Measurements from ENCODE around the gene AURKA. TPM values are rescaled to one million over a fixed set of nuclear protein-coding genes. Genes with fewer than 3 reads are reported as not detected.

The AURKA gene
- total RNA-seq, 1 donor from 2014 or later: 14.8 TPM

DNA sequence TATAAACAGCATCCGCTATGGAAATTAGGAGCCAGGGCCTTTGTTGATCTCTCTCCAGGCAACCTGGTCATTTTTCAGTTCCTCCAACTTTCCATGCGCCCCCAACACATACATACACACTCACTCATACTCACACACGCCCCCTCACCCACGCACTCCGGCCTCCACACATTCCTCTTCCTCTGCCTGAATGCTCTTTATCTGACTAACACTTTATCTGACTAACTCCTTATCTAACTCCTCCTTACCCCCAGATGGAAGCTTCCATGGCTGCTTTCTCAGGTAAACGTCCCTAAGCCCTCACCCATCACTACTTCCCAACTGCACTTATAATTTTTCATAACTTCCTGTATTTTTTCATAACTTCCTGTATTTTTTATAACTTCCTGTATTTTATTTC, 37.5 kb upstream of the AURKA start:
- peaks cover 4% of the 10 kb centered on the region for H3K9me3 Mint-ChIP-seq (ENCODE audit: unreplicated experiment)
- H3K27me3 Mint-ChIP-seq (ENCODE audit: low read depth, unreplicated experiment): no peaks in the 10 kb centered on the region
- peak overlapping the region; percentile 90 for H3K27ac Mint-ChIP-seq (ENCODE audit: unreplicated experiment)
- peak overlapping the region; percentile 45 for H3K4me2 ChIP-seq (ENCODE audit: low read length)
- peak overlapping the region; percentile 39 for H3K9ac ChIP-seq (ENCODE audit: low read length)
- H3K27ac ChIP-seq (ENCODE audit: low read depth, low read length): peak overlapping the region; percentile 78
- H3K36me3 ChIP-seq (ENCODE audit: insufficient read depth, low read length): no peaks in the 10 kb centered on the region
- peaks cover 37% of the 10 kb centered on the region for H3K4me1 Mint-ChIP-seq (ENCODE audit: low read depth, unreplicated experiment)
- H3K4me1 ChIP-seq (ENCODE audit: insufficient read depth, low read length): peaks cover 41% of the 10 kb centered on the region
- H2AFZ ChIP-seq (ENCODE audit: low read depth, low read length): no peak overlapping the region
- no peak overlapping the region for H3K4me3 ChIP-seq (ENCODE audit: insufficient read depth, low read depth, low read length)
- FAIRE-seq (no peak), DNase-seq (ENCODE audit: low read depth) (peak; percentile 93)
- H3K4me3 Mint-ChIP-seq (ENCODE audit: unreplicated experiment): peak overlapping the region; percentile 2
- no peaks in the 10 kb centered on the region for H3K36me3 Mint-ChIP-seq (ENCODE audit: low read depth, unreplicated experiment)
- TF ChIP-seq, protein P1, sequence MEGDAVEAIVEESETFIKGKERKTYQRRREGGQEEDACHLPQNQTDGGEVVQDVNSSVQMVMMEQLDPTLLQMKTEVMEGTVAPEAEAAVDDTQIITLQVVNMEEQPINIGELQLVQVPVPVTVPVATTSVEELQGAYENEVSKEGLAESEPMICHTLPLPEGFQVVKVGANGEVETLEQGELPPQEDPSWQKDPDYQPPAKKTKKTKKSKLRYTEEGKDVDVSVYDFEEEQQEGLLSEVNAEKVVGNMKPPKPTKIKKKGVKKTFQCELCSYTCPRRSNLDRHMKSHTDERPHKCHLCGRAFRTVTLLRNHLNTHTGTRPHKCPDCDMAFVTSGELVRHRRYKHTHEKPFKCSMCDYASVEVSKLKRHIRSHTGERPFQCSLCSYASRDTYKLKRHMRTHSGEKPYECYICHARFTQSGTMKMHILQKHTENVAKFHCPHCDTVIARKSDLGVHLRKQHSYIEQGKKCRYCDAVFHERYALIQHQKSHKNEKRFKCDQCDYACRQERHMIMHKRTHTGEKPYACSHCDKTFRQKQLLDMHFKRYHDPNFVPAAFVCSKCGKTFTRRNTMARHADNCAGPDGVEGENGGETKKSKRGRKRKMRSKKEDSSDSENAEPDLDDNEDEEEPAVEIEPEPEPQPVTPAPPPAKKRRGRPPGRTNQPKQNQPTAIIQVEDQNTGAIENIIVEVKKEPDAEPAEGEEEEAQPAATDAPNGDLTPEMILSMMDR (IDR thresholded peaks at IDR 0.05; ENCODE audit: insufficient read depth, low read depth, low read length): no peak
- no peak for TF ChIP-seq EZH2 (IDR thresholded peaks at IDR 0.05; ENCODE audit: insufficient read depth, low read length)
- H3K9me3 ChIP-seq (ENCODE audit: insufficient read depth, low read depth, low read length): no peaks in the 10 kb centered on the region
- H3K79me2 ChIP-seq (ENCODE audit: insufficient read depth, low read length): peaks cover 3% of the 10 kb centered on the region
- H3K27me3 ChIP-seq (ENCODE audit: insufficient read depth, low read length): no peaks in the 10 kb centered on the region
- no peaks in the 10 kb centered on the region for H4K20me1 ChIP-seq (ENCODE audit: insufficient read depth, low read length)

DNA sequence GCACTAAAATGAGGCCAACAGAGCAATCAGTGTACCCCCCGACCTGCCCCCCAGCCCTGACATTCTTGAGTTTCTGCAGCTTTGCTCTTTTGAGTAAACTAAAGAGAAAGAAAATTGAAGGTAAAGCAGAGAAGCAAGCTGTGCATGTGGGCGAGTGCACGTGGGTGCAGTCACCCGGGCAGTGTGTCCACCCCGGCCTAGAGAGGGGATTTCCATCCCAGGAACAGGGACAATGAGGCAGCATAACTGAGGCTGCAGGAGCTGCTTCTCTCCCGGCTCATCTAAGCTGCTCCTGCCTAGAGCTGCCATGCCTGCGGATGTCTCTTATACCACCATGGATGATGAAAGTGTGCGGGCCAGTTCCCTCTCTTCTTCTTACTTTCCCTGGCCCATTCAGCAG, 36.9 kb upstream of the AURKA start:
- Histone ChIP-seq H3K79me2 (ENCODE audit: insufficient read depth, low read length) (peaks cover 3% of the 10 kb centered on the region), H4K20me1 (ENCODE audit: insufficient read depth, low read length) (no peaks in the 10 kb centered on the region), H3K4me2 (ENCODE audit: low read length) (peak overlapping the region; percentile 45), H3K4me1 (ENCODE audit: insufficient read depth, low read length) (peaks cover 40% of the 10 kb centered on the region), H3K9ac (ENCODE audit: low read length) (peak overlapping the region; percentile 17), H3K36me3 (ENCODE audit: insufficient read depth, low read length) (no peaks in the 10 kb centered on the region), H2AFZ (ENCODE audit: low read depth, low read length) (no peak overlapping the region), H3K4me3 (ENCODE audit: insufficient read depth, low read depth, low read length) (no peak overlapping the region), H3K9me3 (ENCODE audit: insufficient read depth, low read depth, low read length) (no peaks in the 10 kb centered on the region), H3K27ac (ENCODE audit: low read depth, low read length) (peak overlapping the region; percentile 78), H3K27me3 (ENCODE audit: insufficient read depth, low read length) (no peaks in the 10 kb centered on the region)
- FAIRE-seq (no peak), DNase-seq (ENCODE audit: low read depth) (no peak)
- H3K27me3 Mint-ChIP-seq (ENCODE audit: low read depth, unreplicated experiment): no peaks in the 10 kb centered on the region
- TF ChIP-seq, protein P1 (IDR thresholded peaks at IDR 0.05; ENCODE audit: insufficient read depth, low read depth, low read length): no peak
- no peak for TF ChIP-seq EZH2 (IDR thresholded peaks at IDR 0.05; ENCODE audit: insufficient read depth, low read length)
- H3K36me3 Mint-ChIP-seq (ENCODE audit: low read depth, unreplicated experiment): no peaks in the 10 kb centered on the region
- H3K4me1 Mint-ChIP-seq (ENCODE audit: low read depth, unreplicated experiment): peaks cover 37% of the 10 kb centered on the region
- peaks cover 2% of the 10 kb centered on the region for H3K9me3 Mint-ChIP-seq (ENCODE audit: unreplicated experiment)
- H3K4me3 Mint-ChIP-seq (ENCODE audit: unreplicated experiment): no peak overlapping the region
- peak overlapping the region; percentile 90 for H3K27ac Mint-ChIP-seq (ENCODE audit: unreplicated experiment)

DNA sequence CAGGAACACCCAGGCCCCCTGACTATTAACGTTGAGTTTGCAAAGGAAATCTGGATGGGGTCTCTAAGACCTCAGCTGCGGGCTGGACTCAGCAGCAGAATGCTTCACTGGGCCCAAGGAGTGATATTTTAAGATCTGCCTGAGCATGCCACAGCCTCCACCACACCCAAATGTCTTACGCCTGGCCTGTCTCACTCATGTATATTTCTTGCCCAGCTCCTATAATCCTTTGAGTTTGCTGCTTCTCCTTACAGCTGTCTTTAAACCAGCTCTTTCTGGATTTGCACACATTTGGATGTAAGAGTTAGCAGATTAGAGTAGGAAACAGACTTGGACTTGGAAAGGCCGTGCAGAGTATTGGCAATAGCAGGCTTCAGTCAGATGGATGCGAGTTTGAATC, 36.4 kb upstream of the AURKA start:
- DNase-seq (ENCODE audit: low read depth): no peak
- peaks cover 36% of the 10 kb centered on the region for H3K4me1 Mint-ChIP-seq (ENCODE audit: low read depth, unreplicated experiment)
- no peaks in the 10 kb centered on the region for H3K27me3 Mint-ChIP-seq (ENCODE audit: low read depth, unreplicated experiment)
- H3K9me3 ChIP-seq (ENCODE audit: insufficient read depth, low read depth, low read length): no peaks in the 10 kb centered on the region
- H3K4me2 ChIP-seq (ENCODE audit: low read length): no peak overlapping the region
- H3K4me3 ChIP-seq (ENCODE audit: insufficient read depth, low read depth, low read length): no peak overlapping the region
- peaks cover 39% of the 10 kb centered on the region for H3K4me1 ChIP-seq (ENCODE audit: insufficient read depth, low read length)
- no peak for FAIRE-seq
- H3K27me3 ChIP-seq (ENCODE audit: insufficient read depth, low read length): no peaks in the 10 kb centered on the region
- peak overlapping the region; percentile 17 for H3K9ac ChIP-seq (ENCODE audit: low read length)
- H3K4me3 Mint-ChIP-seq (ENCODE audit: unreplicated experiment): no peak overlapping the region
- H4K20me1 ChIP-seq (ENCODE audit: insufficient read depth, low read length): no peaks in the 10 kb centered on the region
- H2AFZ ChIP-seq (ENCODE audit: low read depth, low read length): no peak overlapping the region
- H3K27ac ChIP-seq (ENCODE audit: low read depth, low read length): peak overlapping the region; percentile 78
- H3K79me2 ChIP-seq (ENCODE audit: insufficient read depth, low read length): peaks cover 3% of the 10 kb centered on the region
- H3K36me3 ChIP-seq (ENCODE audit: insufficient read depth, low read length): no peaks in the 10 kb centered on the region
- H3K36me3 Mint-ChIP-seq (ENCODE audit: low read depth, unreplicated experiment): no peaks in the 10 kb centered on the region
- TF ChIP-seq, protein P1 (IDR thresholded peaks at IDR 0.05; ENCODE audit: insufficient read depth, low read depth, low read length): no peak
- no peak for TF ChIP-seq EZH2 (IDR thresholded peaks at IDR 0.05; ENCODE audit: insufficient read depth, low read length)
- H3K9me3 Mint-ChIP-seq (ENCODE audit: unreplicated experiment): peaks cover 2% of the 10 kb centered on the region
- H3K27ac Mint-ChIP-seq (ENCODE audit: unreplicated experiment): peak overlapping the region; percentile 13
